CD4-positive, alpha-beta T cell treated with Interleukin-21 for 1 hour (primary cell): ENCODE data around the gene RIPOR1.
"Not testable (repeated sequence)": the region's sequence is repeated elsewhere in the genome, so short reads cannot be mapped to it uniquely, and the experiment has no call there.

Source experiments
- DNase-seq: peaks from one replicate; pipeline ENCODE4 v3.0.0-alpha.2; 2020

The RIPOR1 gene

DNA sequence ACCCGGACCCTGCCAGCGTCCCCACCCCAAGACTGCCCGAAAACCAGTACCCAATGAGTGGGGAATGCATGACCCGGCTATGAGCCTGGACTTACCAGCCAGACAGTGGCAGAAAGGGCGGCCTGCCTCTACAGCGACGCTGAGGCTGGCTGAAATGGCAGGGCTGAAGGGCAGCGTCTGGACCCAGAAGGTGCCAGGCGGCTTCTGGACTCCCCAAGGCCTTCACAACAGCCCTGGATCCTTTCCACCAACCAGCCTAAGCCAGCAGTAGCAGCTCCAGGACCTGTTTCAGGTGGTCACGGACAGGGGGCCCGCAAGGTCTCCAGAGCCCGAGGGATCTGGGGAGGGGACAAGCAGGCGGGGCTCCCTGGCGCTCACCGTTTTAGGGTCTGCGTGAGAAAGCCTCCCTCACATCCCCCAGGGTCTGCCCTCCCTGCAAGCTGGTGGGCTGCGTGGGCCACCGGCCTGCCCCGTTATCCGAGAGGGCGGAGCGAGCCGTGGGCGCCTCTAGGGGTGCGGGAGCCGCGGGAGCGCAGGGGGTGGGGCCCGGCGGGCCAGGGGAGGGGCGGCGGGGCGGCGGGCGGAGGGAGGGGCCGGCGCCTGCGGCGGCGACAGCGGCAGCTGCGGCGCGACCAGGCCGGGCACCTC is at the start of gene RIPOR1:
TSS of gene RIPOR1 (plus strand) at position 608 of the 648 bp plus-strand sequence. CDS start 9,618 bp downstream, outside the sequence.
- DNase-seq: peak; percentile 51

DNA sequence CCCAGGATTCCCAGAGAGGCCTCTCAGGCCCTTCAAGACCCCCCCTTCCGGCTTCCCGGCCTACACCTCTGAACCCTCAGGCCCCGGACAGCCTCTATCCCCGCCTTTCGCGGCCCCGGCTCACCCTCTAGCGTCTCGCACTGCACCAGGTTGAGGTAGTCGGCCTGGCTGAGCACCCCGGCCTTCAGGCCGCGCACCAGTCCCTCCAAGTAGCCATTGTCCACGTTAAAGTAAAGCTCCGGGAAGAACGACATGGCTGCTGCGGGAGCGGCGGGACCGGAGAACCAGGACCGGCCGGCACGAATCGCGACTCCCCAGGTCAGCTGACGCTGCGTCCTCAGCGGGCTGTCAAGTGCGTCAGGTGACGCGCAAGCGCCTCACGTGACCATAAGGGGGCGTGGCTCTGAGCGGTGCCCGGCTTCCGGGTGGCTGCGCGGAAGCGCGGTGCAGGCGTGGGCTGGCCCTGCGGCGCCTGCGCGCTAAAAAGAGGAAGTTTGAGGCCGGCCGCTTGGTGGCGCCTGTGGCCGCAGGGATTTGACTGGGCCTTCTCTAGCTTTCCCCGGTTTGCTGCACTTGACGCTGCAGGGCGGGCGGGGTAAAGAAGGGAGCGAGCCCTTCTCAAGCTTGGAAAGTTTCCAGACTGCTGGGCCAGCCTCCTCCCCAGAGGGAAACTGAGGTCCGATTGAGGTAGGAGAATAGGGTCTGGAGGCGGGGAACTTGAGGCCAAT is 47.6 kb upstream of the RIPOR1 start, which contains the start of gene ATP6V0D1:
TSS of gene ATP6V0D1 (minus strand) at position 325 of the 728 bp plus-strand sequence. CDS start at position 254, 71 bp downstream.
- DNase-seq: peak; percentile 99

- DNase-seq: peak; percentile 56
Observed at GRCh38 chr16:67481561-67482232, 46.9 kb upstream of the RIPOR1 start.

- no peak for DNase-seq
Observed at GRCh38 chr16:67482233-67482924, 46.2 kb upstream of the RIPOR1 start.

- DNase-seq: no peak
Observed at GRCh38 chr16:67483150-67483549, 45.5 kb upstream of the RIPOR1 start, which contains the start of gene AGRP. AGRP (minus strand) TSS chr16:67483547; CDS start chr16:67483398, 149 bp downstream.

DNA sequence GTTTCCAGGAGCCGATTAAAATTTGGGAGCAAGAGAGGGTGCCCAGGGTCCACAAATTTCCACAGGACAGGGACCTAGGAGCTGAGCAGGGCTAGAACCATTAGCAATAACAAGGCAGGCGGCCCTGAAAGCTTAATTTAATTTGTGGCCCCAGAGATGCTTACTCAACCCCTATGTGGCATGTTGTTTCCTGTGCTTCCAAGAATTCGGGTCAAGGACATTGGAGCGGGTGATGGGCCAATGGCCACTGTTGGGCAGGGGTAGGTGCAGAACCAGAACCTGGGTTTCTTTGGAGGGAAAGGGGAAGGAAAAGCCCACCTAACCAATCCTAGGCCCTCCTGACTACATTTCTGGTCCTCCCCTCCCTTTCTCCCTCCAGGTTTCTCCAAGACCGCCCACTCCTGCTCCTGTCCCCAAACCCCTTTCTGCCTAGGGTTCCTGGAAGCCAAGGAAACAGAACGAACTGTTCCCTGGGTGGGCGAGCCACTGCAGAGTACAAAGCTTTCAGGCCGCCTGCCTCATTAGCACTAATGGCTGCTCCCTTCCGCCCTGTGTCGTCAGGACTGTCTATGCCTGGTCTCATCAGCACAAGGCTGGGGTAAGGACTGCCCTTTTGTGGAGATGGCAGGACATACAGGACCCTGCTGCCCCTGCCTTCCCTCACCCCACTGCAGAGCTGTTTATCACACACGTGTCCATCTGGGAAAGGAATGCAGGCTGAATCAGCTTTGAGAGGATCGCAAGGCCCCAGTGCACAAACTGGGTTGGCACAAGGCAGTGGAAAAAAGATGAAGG is 44.7 kb upstream of the RIPOR1 start:
- DNase-seq: no peak

GRCh38 chr16:67486805-67487204 is 41.8 kb upstream of the RIPOR1 start:
- no peak for DNase-seq

- DNase-seq: not testable (repeated sequence)
Observed at GRCh38 chr16:67487561-67487960, 41.1 kb upstream of the RIPOR1 start.

GRCh38 chr16:67489401-67490083 is 39.1 kb upstream of the RIPOR1 start:
- DNase-seq: no peak

DNA sequence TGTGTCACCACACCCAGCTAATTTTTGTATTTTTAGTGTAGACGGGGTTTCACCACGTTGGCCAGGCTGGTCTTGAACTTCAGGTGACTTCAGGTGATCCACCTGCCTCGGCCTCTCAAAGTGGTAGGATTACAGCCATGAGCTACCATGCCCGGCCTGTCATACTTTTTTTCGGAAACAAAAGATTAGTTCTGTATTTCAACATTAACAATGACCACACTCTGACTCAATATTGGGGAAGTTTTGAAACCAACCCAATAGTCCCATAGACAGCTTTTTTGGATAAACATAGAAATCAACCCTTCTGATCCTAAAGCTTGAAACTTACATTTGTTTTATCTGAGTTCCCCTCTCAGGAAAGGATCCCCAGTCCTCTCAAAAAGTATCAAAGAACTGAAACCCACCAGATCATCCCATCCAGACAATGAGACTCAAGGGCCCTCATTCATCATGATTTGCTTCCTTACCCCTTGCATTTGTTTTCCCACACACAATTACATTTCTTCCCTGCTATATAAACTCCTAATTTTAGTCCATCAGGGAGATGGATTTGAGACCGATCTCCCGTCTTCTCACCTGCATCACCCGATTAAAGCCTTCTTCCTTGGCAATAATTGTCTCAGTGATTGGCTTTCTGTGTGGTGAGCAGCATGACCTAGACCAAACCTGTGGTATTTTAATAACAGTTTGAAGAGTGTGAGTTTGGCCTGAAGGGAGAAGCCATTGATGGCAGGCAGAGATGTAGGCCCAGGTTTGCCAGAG is 38.1 kb upstream of the RIPOR1 start:
- DNase-seq: no peak

GRCh38 chr16:67499106-67499505 is 29.5 kb upstream of the RIPOR1 start:
- DNase-seq: no peak

GRCh38 chr16:67504031-67505021 is 24.3 kb upstream of the RIPOR1 start:
- DNase-seq: peak; percentile 77

DNA sequence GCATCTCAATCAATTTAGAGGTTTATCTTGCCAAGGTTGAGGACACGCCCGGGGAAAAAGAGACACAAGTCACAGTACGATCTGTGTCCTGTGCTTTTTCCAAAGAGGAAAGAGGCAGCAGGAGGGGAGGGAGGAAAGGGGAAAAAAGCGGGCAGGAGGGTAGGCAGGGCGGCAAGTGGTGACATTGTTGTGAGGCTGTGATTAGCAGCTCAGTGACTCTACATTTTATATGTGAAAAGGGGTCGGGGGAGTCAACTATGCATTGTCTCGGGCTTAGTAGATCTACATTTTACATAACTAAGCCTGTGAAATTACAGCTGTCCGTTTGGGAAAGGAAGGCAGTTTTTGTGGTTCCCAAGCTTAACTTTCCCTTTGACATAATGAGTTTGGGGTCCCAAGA is 22.2 kb upstream of the RIPOR1 start:
- no peak for DNase-seq

DNA sequence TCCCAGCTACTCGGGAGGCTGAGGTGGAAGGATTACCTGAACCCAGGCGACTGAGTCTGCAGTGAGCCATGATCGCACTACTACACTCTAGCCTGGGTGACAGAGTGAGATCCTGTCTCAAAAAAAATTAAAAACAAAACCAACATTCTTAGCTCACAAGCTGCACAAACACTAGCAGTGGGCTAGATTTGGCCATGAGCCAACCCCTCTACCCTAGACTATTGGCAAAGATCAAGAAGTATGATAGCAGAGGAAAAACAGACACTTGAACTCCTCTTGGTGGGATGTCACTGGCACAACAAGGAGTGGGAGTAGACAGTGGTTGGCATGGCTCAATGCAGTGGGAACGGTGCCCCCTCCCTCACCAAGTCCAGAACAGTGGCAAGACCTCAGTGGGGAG is 19.6 kb upstream of the RIPOR1 start:
- peak; percentile 29 for DNase-seq

DNA sequence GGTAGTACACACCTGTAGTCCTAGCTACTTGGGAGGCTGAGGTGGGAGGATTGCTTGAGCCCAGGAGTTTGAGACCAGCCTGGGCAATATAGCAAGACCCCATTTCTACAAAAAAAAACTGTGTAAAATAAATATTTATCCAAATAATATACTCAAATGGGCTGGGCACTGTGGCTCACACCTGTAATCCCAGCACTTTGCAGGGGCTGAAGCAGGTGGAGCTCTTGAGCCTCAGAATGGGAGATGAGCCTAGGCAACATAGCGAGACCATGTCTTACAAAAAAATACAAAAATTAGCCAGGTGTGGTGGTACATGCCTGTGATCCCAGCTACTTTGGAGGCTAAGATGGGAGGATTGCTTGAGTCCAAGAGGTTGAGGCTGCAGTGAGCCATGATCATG is 14.7 kb upstream of the RIPOR1 start:
- DNase-seq: not testable (repeated sequence)

GRCh38 chr16:67514382-67514828 is 14.2 kb upstream of the RIPOR1 start:
- peak; percentile 85 for DNase-seq

- no peak for DNase-seq
Observed at GRCh38 chr16:67516296-67517154, 12.1 kb upstream of the RIPOR1 start.

DNA sequence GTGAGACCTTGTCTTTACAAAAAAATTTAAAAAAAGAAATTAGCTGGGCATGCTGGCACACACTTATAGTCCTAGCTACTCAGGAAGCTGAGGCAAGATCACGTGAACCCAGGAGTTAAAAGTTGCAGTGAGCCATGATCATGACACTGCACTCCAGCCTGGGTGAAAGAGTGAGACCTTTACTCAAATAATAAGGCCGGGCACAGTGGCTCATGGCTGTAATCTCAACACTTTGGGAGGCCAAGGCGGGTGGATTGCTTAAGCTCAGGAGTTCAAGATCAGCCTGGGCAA is 11.5 kb upstream of the RIPOR1 start:
- no peak for DNase-seq
